Naive thymus-derived CD8-positive, alpha-beta T cell (primary cell): ENCODE data around the gene EIF3B. TPM values are rescaled to one million over a fixed set of nuclear protein-coding genes. Genes with fewer than 3 reads are reported as not detected.
"Not testable (repeated sequence)": the region's sequence is repeated elsewhere in the genome, so short reads cannot be mapped to it uniquely, and the experiment has no call there.

Source experiments
- ATAC-seq, 2 donors: fragments of 150-1000 bp; cut with Tn5 transposase in 1 of 2; sonication (Bioruptor Pico), chemical (Tn5 transposase) in 1 of 2; 1 replicate in 1 of 2; 2 replicates in 1 of 2; pipeline ENCODE4 v1.10.0; 2021; ENCODE audit warnings: mild to moderate bottlenecking in 2 of 2, moderate library complexity in 2 of 2
- POLR2A ChIA-PET: fragments of 350-600 bp; sonication (Branson Sonifier 250); formaldehyde crosslinking; loops from one replicate; lab custom pipeline; 2021; ENCODE audit warnings: antibody characterized with exemption; lab: Charles Lee
- DNase-seq, 10 donors: peaks; one replicate each; pipeline versions ENCODE4 v3.0.0 to v3.0.0-alpha.2; 2020 to 2022
- H3K27ac Mint-ChIP-seq, 10 donors: one replicate each; pipeline ENCODE4 v1.8.0; 2020 to 2022; ENCODE audit warnings: mild to moderate bottlenecking in 10 of 10, mixed read lengths in 10 of 10, moderate library complexity in 4 of 10, inconsistent platforms in 1 of 10
- H3K27me3 Mint-ChIP-seq, 5 donors: one replicate each; pipeline ENCODE4 v1.8.0; 2021 to 2022; ENCODE audit warnings: mixed read lengths in 5 of 5
- H3K36me3 Mint-ChIP-seq, 3 donors: one replicate each; pipeline ENCODE4 v1.8.0; 2020 to 2022; ENCODE audit warnings: mixed read lengths in 3 of 3, mild to moderate bottlenecking in 2 of 3, inconsistent platforms in 1 of 3
- H3K4me1 Mint-ChIP-seq, 4 donors: one replicate each; pipeline ENCODE4 v1.8.0; 2021 to 2022; ENCODE audit warnings: mixed read lengths in 4 of 4
- H3K4me3 Mint-ChIP-seq, 10 donors: one replicate each; pipeline ENCODE4 v1.8.0; 2020 to 2022; ENCODE audit warnings: mild to moderate bottlenecking in 10 of 10, mixed read lengths in 10 of 10, moderate library complexity in 6 of 10, inconsistent platforms in 1 of 10
- H3K9me3 Mint-ChIP-seq, 9 donors: one replicate each; pipeline ENCODE4 v1.8.0; 2020 to 2022; ENCODE audit warnings: mixed read lengths in 9 of 9, mild to moderate bottlenecking in 3 of 9, inconsistent platforms in 1 of 9, moderate library complexity in 1 of 9
- polyA plus RNA-seq, 3 donors: library from polyadenylated mRNA; unstranded; fragments of 300-500 nt; fragmentation: Illumina TruSeq; gene quantifications; one replicate each; pipeline ENCODE4 v1.2.3, GENCODE V29; 2021
- total RNA-seq, 8 experiments: library from RNA in 2 of 8; stranded (reverse) in 2 of 8; gene quantifications; one replicate each; pipeline ENCODE4 v1.2.3 and lab custom pipeline; 2021 to 2026

Gene EIF3B
- total RNA-seq (100 to 1,000 TPM; 153 to 162 TPM), polyA plus RNA-seq (100 to 1,000 TPM in 2 of 3 donors, 10 to 100 TPM in 1; 96.5 to 164 (median 114) TPM), total RNA-seq (lab: John Stamatoyannopoulos, UW) (159 to 772 (median 237) reads per million in 6 experiments)

- no peaks in the 10 kb centered on the region for H3K9me3 Mint-ChIP-seq
- peak within 1 kb of the TSS; percentile 99 to 100 (median 100) for H3K27ac Mint-ChIP-seq
- peak; percentile 79 to 100 (median 89) for DNase-seq
- H3K4me3 Mint-ChIP-seq = peak within 1 kb of the TSS; percentile 88 to 99 (median 94)
- no peaks in the 10 kb centered on the region for H3K27me3 Mint-ChIP-seq
- H3K4me1 Mint-ChIP-seq = peaks cover 9 to 51% (median 37%) of the 10 kb centered on the region in 4 donors
- POLR2A ChIA-PET = interaction anchor here (0.6 to 3.1 kb wide), 25 partner anchors 12 to 848 kb away, joined by 3 to 11 read pairs (median 4); partner anchors contain the start of genes CHST12, MAD1L1, MRM2 and SNX8
- H3K36me3 Mint-ChIP-seq = peaks cover 0 to 20% (median 2%) of the 10 kb centered on the region in 3 donors
- peak; percentile 89 to 90 for ATAC-seq
Measured at GRCh38 chr7:2354186-2354938, at the start of gene EIF3B. Gene EIF3B (plus strand): TSS chr7:2354827. CDS start chr7:2354922, 95 bp downstream.

- H3K27me3 Mint-ChIP-seq, ATAC-seq, DNase-seq, H3K9me3 Mint-ChIP-seq, H3K36me3 Mint-ChIP-seq, POLR2A ChIA-PET, H3K27ac Mint-ChIP-seq, H3K4me3 Mint-ChIP-seq: not testable (repeated sequence)
- H3K4me1 Mint-ChIP-seq = peaks cover 0 to 26% (median 2%) of the 10 kb centered on the region in 4 donors
Measured at GRCh38 chr7:2305258-2305657, 49.4 kb upstream of the EIF3B start.

GRCh38 chr7:2306688-2307087 lies 47.9 kb upstream of the EIF3B start:
- Mint-ChIP-seq H3K27ac (peak overlapping the region in 2 of 10 donors; percentile 38 to 72), H3K4me3 (peak overlapping the region in 1 of 10 donors; percentile 28), H3K9me3 (no peaks in the 10 kb centered on the region), H3K4me1 (peaks cover 0 to 16% (median under 1%) of the 10 kb centered on the region in 4 donors), H3K36me3 (no peaks in the 10 kb centered on the region), H3K27me3 (no peaks in the 10 kb centered on the region)
- POLR2A ChIA-PET = no interaction called here
- DNase-seq = no peak
- no peak for ATAC-seq

GRCh38 chr7:2307690-2308107 lies 46.9 kb upstream of the EIF3B start:
- Mint-ChIP-seq H3K36me3 (no peaks in the 10 kb centered on the region), H3K4me3 (peak overlapping the region in 2 of 10 donors; percentile 69 to 71), H3K4me1 (peaks cover 2 to 25% (median 5%) of the 10 kb centered on the region in 4 donors), H3K27ac (peak overlapping the region in 2 of 10 donors; percentile 73 to 77), H3K9me3 (no peaks in the 10 kb centered on the region), H3K27me3 (no peaks in the 10 kb centered on the region)
- DNase-seq (no peak), ATAC-seq (peak in 1 of 2 donors; percentile 44)
- POLR2A ChIA-PET = no interaction called here

- Mint-ChIP-seq H3K4me3 (no peak overlapping the region), H3K27me3 (no peaks in the 10 kb centered on the region), H3K27ac (no peak overlapping the region), H3K4me1 (peaks cover 2 to 29% (median 12%) of the 10 kb centered on the region in 4 donors), H3K36me3 (no peaks in the 10 kb centered on the region), H3K9me3 (no peaks in the 10 kb centered on the region)
- POLR2A ChIA-PET = no interaction called here
- ATAC-seq (no peak), DNase-seq (no peak)
Measured at GRCh38 chr7:2309889-2310331, 44.7 kb upstream of the EIF3B start.

GRCh38 chr7:2312267-2312929 lies 42.2 kb upstream of the EIF3B start:
- Mint-ChIP-seq H3K27me3 (no peaks in the 10 kb centered on the region), H3K4me3 (peak overlapping the region; percentile 22 to 83 (median 66)), H3K9me3 (no peaks in the 10 kb centered on the region), H3K27ac (peak overlapping the region in 6 of 10 donors; percentile 38 to 80 (median 62)), H3K36me3 (no peaks in the 10 kb centered on the region), H3K4me1 (peaks cover 0 to 23% (median 12%) of the 10 kb centered on the region in 4 donors)
- ATAC-seq = no peak
- DNase-seq = no peak
- POLR2A ChIA-PET = interaction anchor here (1.0 kb wide), 1 partner anchor 42 kb away, joined by 3 read pairs; no protein-coding TSS in a partner anchor

- DNase-seq = peak in 2 of 10 donors; percentile 1 to 12
- ATAC-seq = peak in 1 of 2 donors; percentile 3
- H3K27ac Mint-ChIP-seq = peak overlapping the region; percentile 22 to 97 (median 84)
- peak overlapping the region in 9 of 10 donors; percentile 83 to 95 (median 91) for H3K4me3 Mint-ChIP-seq
- POLR2A ChIA-PET = interaction anchor here (0.7 to 1.7 kb wide), 2 partner anchors 41 to 152 kb away, joined by 4 to 7 read pairs; partner anchors contain the start of gene EIF3B
- no peaks in the 10 kb centered on the region for H3K9me3 Mint-ChIP-seq
- no peaks in the 10 kb centered on the region for H3K27me3 Mint-ChIP-seq
- peaks cover 2 to 24% (median 15%) of the 10 kb centered on the region in 4 donors for H3K4me1 Mint-ChIP-seq
- H3K36me3 Mint-ChIP-seq = no peaks in the 10 kb centered on the region
Measured at GRCh38 chr7:2313450-2314208, 41.0 kb upstream of the EIF3B start.

- Mint-ChIP-seq H3K4me3 (peak within 1 kb of the TSS in 9 of 10 donors; percentile 83 to 95 (median 91)), H3K27me3 (no peaks in the 10 kb centered on the region), H3K9me3 (no peaks in the 10 kb centered on the region), H3K27ac (peak within 1 kb of the TSS; percentile 22 to 97 (median 84)), H3K4me1 (peaks cover 2 to 24% (median 15%) of the 10 kb centered on the region in 4 donors), H3K36me3 (no peaks in the 10 kb centered on the region)
- ATAC-seq = peak; percentile 85 to 89
- DNase-seq = peak; percentile 92 to 99 (median 96)
- POLR2A ChIA-PET = interaction anchor here (1.7 kb wide), 1 partner anchor 40 kb away, joined by 7 read pairs; the partner anchor contains the start of gene EIF3B
Measured at GRCh38 chr7:2314209-2314955, 40.2 kb upstream of the EIF3B start, which contains the start of gene SNX8. Gene SNX8 (minus strand): TSS chr7:2314441. CDS start chr7:2314421, 20 bp downstream.

- H3K27ac Mint-ChIP-seq, H3K27me3 Mint-ChIP-seq, H3K36me3 Mint-ChIP-seq, DNase-seq, POLR2A ChIA-PET, ATAC-seq, H3K4me3 Mint-ChIP-seq, H3K9me3 Mint-ChIP-seq: not testable (repeated sequence)
- peaks cover 2 to 24% (median 15%) of the 10 kb centered on the region in 4 donors for H3K4me1 Mint-ChIP-seq
Measured at GRCh38 chr7:2314956-2315530, 39.6 kb upstream of the EIF3B start.

GRCh38 chr7:2315787-2316186 lies 38.8 kb upstream of the EIF3B start:
- Mint-ChIP-seq H3K4me3 (no peak overlapping the region), H3K27ac (no peak overlapping the region), H3K4me1 (peaks cover 2 to 23% (median 15%) of the 10 kb centered on the region in 4 donors), H3K9me3 (no peaks in the 10 kb centered on the region), H3K36me3 (no peaks in the 10 kb centered on the region), H3K27me3 (peaks cover 0 to 3% (median 0%) of the 10 kb centered on the region in 5 donors)
- ATAC-seq = no peak
- no peak for DNase-seq
- POLR2A ChIA-PET = no interaction called here

- no peak for ATAC-seq
- POLR2A ChIA-PET = interaction anchor here (0.7 kb wide), 1 partner anchor 36 kb away, joined by 4 read pairs; no protein-coding TSS in a partner anchor
Measured at GRCh38 chr7:2316578-2316977, 38.0 kb upstream of the EIF3B start.

More at GRCh38 chr7:2316578-2316977, 38.0 kb upstream of the EIF3B start:
- Mint-ChIP-seq H3K4me1 (peaks cover 2 to 21% (median 14%) of the 10 kb centered on the region in 4 donors), H3K4me3 (no peak overlapping the region), H3K36me3 (no peaks in the 10 kb centered on the region), H3K27ac (no peak overlapping the region), H3K9me3 (no peaks in the 10 kb centered on the region), H3K27me3 (peaks cover 0 to 3% (median 0%) of the 10 kb centered on the region in 5 donors)
- DNase-seq = no peak
